ENCODE results near the gene JAM3.

Gene JAM3

DNA sequence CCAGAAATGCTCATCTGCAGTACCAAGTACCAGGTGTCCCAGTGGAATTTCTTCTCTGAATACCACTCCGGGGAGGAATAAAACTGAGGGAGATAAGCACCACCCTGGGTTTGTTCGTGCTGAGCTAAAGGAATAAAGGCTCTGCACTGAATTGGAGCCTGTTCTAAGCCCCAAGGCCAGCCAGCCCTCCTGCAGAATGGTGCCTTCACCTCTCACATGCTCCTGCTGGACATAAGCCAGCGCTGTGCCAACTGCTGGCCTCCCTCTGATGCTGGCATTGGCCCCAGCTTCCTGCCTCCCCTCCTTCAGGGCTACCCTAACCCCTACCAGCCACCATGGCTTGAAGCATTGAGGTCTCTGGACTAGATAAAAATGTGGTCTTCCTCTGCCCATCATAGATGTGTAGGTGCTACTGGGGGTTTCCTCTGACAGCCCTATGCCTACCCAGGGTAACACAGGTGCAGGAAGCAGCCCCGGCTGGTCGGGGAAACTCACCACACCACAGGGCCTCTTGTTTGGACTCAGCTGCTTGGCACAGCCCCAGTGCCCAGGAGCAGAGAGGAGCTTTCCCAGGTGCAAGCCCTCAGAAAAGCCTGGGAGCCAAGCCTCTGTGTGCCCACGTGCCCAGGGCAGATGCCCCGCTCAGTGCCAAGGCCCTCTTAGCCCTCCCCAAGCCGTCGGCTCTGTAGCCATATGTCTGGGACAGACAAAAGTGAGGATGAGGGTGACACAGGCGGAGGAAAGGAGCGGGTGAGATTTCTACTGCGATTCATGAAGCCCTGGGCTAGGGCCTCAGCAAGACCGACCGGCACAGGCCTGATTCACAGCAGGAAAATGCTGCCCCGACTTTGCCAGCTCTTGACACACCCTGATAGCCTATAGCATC is 34.1 kb upstream of the JAM3 start:
- no peak overlapping the region for H3K4me2 ChIP-seq (ENCODE audit: low read length)
- H3K79me2 ChIP-seq (ENCODE audit: control insufficient read depth, low read length), result no peaks in the 10 kb centered on the region
- H3K36me3 ChIP-seq (ENCODE audit: control insufficient read depth, low read length), result no peaks in the 10 kb centered on the region
- H3K27me3 ChIP-seq (ENCODE audit: control insufficient read depth, low read length), result peaks cover 7% of the 10 kb centered on the region; the same call in 1 of the 2 replicates
- no peaks in the 10 kb centered on the region for H3K9me3 ChIP-seq (ENCODE audit: control insufficient read depth, insufficient read depth, low read length)
- H3K27ac ChIP-seq (ENCODE audit: low read depth, low read length), result no peak overlapping the region
- H3K9me2 ChIP-seq (replicated peaks; ENCODE audit: control insufficient read depth, low read length), result no peaks in the 10 kb centered on the region
- H4K20me1 ChIP-seq (ENCODE audit: control insufficient read depth, insufficient read depth, low read depth, low read length), result no peaks in the 10 kb centered on the region
- H3K4me1 ChIP-seq (ENCODE audit: control insufficient read depth, low read length), result no peaks in the 10 kb centered on the region
- H3K4me3 ChIP-seq (ENCODE audit: low read length), result no peak overlapping the region
- no peaks in the 10 kb centered on the region for H3F3A ChIP-seq (ENCODE audit: control insufficient read depth, insufficient read depth)
- no peak for TF ChIP-seq EZH2phosphoT487 (IDR thresholded peaks at IDR 0.05; ENCODE audit: borderline replicate concordance, low read length)
- TF ChIP-seq, protein P1, sequence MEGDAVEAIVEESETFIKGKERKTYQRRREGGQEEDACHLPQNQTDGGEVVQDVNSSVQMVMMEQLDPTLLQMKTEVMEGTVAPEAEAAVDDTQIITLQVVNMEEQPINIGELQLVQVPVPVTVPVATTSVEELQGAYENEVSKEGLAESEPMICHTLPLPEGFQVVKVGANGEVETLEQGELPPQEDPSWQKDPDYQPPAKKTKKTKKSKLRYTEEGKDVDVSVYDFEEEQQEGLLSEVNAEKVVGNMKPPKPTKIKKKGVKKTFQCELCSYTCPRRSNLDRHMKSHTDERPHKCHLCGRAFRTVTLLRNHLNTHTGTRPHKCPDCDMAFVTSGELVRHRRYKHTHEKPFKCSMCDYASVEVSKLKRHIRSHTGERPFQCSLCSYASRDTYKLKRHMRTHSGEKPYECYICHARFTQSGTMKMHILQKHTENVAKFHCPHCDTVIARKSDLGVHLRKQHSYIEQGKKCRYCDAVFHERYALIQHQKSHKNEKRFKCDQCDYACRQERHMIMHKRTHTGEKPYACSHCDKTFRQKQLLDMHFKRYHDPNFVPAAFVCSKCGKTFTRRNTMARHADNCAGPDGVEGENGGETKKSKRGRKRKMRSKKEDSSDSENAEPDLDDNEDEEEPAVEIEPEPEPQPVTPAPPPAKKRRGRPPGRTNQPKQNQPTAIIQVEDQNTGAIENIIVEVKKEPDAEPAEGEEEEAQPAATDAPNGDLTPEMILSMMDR (IDR thresholded peaks at IDR 0.05; ENCODE audit: low read depth, low read length, poor library complexity, severe bottlenecking), result no peak

DNA sequence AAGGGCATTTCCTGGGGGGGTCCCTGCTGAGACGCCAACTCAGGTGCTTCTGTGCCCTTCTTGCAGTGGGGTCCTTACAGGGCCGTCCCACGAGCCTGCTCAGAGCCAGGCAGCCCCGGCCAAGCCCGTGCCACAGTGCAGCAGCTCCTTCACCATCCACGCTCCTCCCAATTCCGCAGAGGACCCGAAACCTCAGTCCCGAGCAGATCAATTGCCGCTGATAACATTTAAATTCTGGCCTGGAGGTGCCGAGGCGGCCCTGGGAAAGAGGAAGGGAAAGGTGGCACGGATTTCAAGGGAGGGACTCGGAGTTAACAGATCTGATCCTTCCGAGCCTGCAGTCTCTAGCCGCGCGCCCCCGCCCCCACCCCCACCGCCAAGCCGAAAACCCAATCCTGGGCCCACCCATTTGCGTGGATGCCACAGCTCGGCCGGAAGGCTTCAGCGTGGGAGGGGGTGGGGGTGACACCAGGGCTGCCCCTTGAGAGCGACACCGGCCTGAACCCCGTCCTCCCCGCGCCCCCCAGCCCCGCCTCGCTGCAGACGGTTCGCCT is 32.3 kb upstream of the JAM3 start:
- H3K27me3 ChIP-seq (ENCODE audit: control insufficient read depth, low read length), result peaks cover 7% of the 10 kb centered on the region; the same call in 1 of the 2 replicates
- no peaks in the 10 kb centered on the region for H3F3A ChIP-seq (ENCODE audit: control insufficient read depth, insufficient read depth)
- peak overlapping the region; percentile 64; the same call in 1 of the 2 replicates for H3K4me3 ChIP-seq (ENCODE audit: low read length)
- H3K9me3 ChIP-seq (ENCODE audit: control insufficient read depth, insufficient read depth, low read length), result no peaks in the 10 kb centered on the region
- no peaks in the 10 kb centered on the region for H3K79me2 ChIP-seq (ENCODE audit: control insufficient read depth, low read length)
- H3K36me3 ChIP-seq (ENCODE audit: control insufficient read depth, low read length), result no peaks in the 10 kb centered on the region
- TF ChIP-seq, protein P1 (IDR thresholded peaks at IDR 0.05; ENCODE audit: low read depth, low read length, poor library complexity, severe bottlenecking), result no peak
- TF ChIP-seq EZH2phosphoT487 (IDR thresholded peaks at IDR 0.05; ENCODE audit: borderline replicate concordance, low read length), result no peak
- H4K20me1 ChIP-seq (ENCODE audit: control insufficient read depth, insufficient read depth, low read depth, low read length), result no peaks in the 10 kb centered on the region
- H3K27ac ChIP-seq (ENCODE audit: low read depth, low read length), result no peak overlapping the region
- peak overlapping the region; percentile 54 for H3K4me2 ChIP-seq (ENCODE audit: low read length)
- H3K4me1 ChIP-seq (ENCODE audit: control insufficient read depth, low read length), result no peaks in the 10 kb centered on the region
- no peaks in the 10 kb centered on the region for H3K9me2 ChIP-seq (replicated peaks; ENCODE audit: control insufficient read depth, low read length)

DNA sequence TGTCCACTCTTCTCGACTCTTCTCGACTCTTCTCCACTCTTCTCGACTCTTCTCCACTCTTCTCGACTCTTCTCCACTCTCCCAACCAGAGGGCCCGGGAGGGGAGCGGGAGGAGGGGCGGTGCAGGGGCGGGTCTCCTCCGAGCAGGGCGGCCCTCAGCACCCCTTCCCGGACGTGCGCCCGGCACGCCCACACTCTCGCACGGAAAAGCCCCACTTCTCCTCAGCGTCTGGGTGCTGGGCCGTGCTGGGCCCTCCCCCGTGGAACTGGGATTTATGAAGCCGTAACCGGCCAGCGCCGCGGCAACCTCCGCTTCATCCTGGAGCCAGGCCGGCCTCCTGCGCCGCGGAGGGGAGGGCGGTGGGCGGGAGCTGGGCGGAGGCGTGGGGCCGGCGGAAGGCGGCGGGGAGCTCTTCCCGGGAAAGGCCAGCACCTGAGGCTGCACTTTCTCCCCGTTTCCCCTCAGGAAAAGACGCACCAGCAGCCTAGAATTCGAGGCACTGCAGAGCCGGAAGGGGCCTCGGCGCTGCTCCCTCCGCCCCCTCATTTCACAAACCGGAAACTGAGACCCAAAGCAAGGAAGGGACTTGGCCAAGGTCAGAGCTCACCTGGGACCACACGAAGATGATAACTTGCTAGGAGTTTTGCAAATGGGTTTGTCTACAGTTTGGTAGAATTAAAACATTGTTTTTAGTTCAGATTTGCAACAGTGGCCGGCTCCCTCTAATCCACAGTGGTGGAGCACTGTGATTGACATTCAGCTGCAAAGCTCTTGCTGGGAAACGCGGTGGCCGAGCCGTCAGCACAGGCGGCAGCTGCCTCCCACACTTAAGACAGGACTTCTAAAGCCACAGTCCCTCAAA is 31.6 kb upstream of the JAM3 start:
- Histone ChIP-seq H3K27me3 (ENCODE audit: control insufficient read depth, low read length) (peaks cover 7% of the 10 kb centered on the region; the same call in 1 of the 2 replicates), H3K27ac (ENCODE audit: low read depth, low read length) (no peak overlapping the region), H3K79me2 (ENCODE audit: control insufficient read depth, low read length) (no peaks in the 10 kb centered on the region), H3K4me2 (ENCODE audit: low read length) (peak overlapping the region; percentile 54), H3K9me2 (replicated peaks; ENCODE audit: control insufficient read depth, low read length) (no peaks in the 10 kb centered on the region), H3K4me1 (ENCODE audit: control insufficient read depth, low read length) (no peaks in the 10 kb centered on the region), H3F3A (ENCODE audit: control insufficient read depth, insufficient read depth) (no peaks in the 10 kb centered on the region), H3K4me3 (ENCODE audit: low read length) (peak overlapping the region; percentile 64), H3K9me3 (ENCODE audit: control insufficient read depth, insufficient read depth, low read length) (no peaks in the 10 kb centered on the region), H4K20me1 (ENCODE audit: control insufficient read depth, insufficient read depth, low read depth, low read length) (no peaks in the 10 kb centered on the region), H3K36me3 (ENCODE audit: control insufficient read depth, low read length) (no peaks in the 10 kb centered on the region)
- TF ChIP-seq EZH2phosphoT487 (IDR thresholded peaks at IDR 0.05; ENCODE audit: borderline replicate concordance, low read length), result no peak
- TF ChIP-seq, protein P1 (IDR thresholded peaks at IDR 0.05; ENCODE audit: low read depth, low read length, poor library complexity, severe bottlenecking), result no peak

Measured in DOHH2 (cell line).